Left lung (tissue), 10 donors: ENCODE measurements around the gene GRID1. TPM values are rescaled to one million over a fixed set of nuclear protein-coding genes. Genes with fewer than 3 reads are reported as not detected.
A peak's percentile ranks its signal among the peaks of the same experiment; 100 is the strongest.

Experiments
- ATAC-seq: fragments of 200-7000 bp; cut with Tn5 transposase; one replicate; pipeline ENCODE4 v1.9.1; 2020; ENCODE audit warnings: moderate library complexity
- DNase-seq, 4 donors: peaks; one replicate each; pipeline ENCODE4 v3.0.0-alpha.2; 2013 to 2020
- H3K27ac ChIP-seq, 2 donors: fragments of 200-600 bp; sonication (generic) in 1 of 2; one replicate each; pipeline versions ENCODE4 v1.5.0 to v1.8.0; 2020 to 2021
- H3K27me3 ChIP-seq, 2 donors: fragments of 200-600 bp; sonication (generic) in 1 of 2; one replicate each; pipeline versions ENCODE4 v1.5.0 to v1.8.0; 2020 to 2021
- H3K36me3 ChIP-seq, 2 donors: fragments of 200-600 bp; sonication (generic) in 1 of 2; one replicate each; pipeline versions ENCODE4 v1.5.0 to v1.8.0; 2020 to 2021
- H3K4me1 ChIP-seq, 2 donors: fragments of 200-600 bp; one replicate each; pipeline ENCODE4 v1.8.0; 2021
- H3K4me3 ChIP-seq, 2 donors: fragments of 200-600 bp; sonication (generic) in 1 of 2; one replicate each; pipeline versions ENCODE4 v1.5.0 to v1.8.0; 2020 to 2021; ENCODE audit warnings: mild to moderate bottlenecking in 1 of 2
- H3K9me3 ChIP-seq, 2 donors: fragments of 200-600 bp; sonication (generic) in 1 of 2; one replicate each; pipeline versions ENCODE4 v1.5.0 to v1.8.0; 2020 to 2021
- intact Hi-C, 2 donors: fragments of 100-400 bp; cut with DNase I; formaldehyde crosslinking; loops; one replicate each; pipeline versions ENCODE4 v1.11.2 to v1.14.2; 2022
- polyA plus RNA-seq, 6 donors: library from polyadenylated mRNA; unstranded; fragments of 120-200 nt; gene quantifications; one replicate each; pipeline ENCODE4 v1.2.1, GENCODE V29; 2013; ENCODE audit not compliant: insufficient read length in 6 of 6
- total RNA-seq, 2 donors: library from RNA; stranded (reverse); fragmentation: NEBNext Ultra II Directional; extraction: Animal tissue kit (Norgen Biotek cat#: 25700); gene quantifications; one replicate each; pipeline ENCODE4 v1.2.1, GENCODE V29; 2021
- TF ChIP-seq, protein P1 (sequence below), 2 donors: fragments of 200-600 bp; sonication (generic) in 1 of 2; IDR thresholded peaks; one replicate each; pipeline versions ENCODE4 v1.5.0 to v1.8.0; 2021; ENCODE audit warnings: antibody characterized with exemption in 2 of 2
- donor health status: DM: no; HTN: yes; CAD: no.
- donor health status: DM: no; HTN: no; CAD: no.

GRID1 gene
- total and polyA plus RNA-seq, 8 donors, result 0.81 to 2.6 (median 1.2) TPM

GRCh38 chr10:86331861-86332260, 34.7 kb downstream of the GRID1 start:
- no peak for ATAC-seq
- Histone ChIP-seq H3K27ac (no peak overlapping the region), H3K4me1 (no peaks in the 10 kb centered on the region), H3K9me3 (no peaks in the 10 kb centered on the region), H3K36me3 (no peaks in the 10 kb centered on the region), H3K27me3 (peaks cover 0 to 9% of the 10 kb centered on the region in 2 donors), H3K4me3 (no peak overlapping the region)
- TF ChIP-seq, protein P1, sequence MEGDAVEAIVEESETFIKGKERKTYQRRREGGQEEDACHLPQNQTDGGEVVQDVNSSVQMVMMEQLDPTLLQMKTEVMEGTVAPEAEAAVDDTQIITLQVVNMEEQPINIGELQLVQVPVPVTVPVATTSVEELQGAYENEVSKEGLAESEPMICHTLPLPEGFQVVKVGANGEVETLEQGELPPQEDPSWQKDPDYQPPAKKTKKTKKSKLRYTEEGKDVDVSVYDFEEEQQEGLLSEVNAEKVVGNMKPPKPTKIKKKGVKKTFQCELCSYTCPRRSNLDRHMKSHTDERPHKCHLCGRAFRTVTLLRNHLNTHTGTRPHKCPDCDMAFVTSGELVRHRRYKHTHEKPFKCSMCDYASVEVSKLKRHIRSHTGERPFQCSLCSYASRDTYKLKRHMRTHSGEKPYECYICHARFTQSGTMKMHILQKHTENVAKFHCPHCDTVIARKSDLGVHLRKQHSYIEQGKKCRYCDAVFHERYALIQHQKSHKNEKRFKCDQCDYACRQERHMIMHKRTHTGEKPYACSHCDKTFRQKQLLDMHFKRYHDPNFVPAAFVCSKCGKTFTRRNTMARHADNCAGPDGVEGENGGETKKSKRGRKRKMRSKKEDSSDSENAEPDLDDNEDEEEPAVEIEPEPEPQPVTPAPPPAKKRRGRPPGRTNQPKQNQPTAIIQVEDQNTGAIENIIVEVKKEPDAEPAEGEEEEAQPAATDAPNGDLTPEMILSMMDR (IDR thresholded peaks at IDR 0.05), result no peak
- intact Hi-C loops, result no loop called here
- no peak for DNase-seq

DNA sequence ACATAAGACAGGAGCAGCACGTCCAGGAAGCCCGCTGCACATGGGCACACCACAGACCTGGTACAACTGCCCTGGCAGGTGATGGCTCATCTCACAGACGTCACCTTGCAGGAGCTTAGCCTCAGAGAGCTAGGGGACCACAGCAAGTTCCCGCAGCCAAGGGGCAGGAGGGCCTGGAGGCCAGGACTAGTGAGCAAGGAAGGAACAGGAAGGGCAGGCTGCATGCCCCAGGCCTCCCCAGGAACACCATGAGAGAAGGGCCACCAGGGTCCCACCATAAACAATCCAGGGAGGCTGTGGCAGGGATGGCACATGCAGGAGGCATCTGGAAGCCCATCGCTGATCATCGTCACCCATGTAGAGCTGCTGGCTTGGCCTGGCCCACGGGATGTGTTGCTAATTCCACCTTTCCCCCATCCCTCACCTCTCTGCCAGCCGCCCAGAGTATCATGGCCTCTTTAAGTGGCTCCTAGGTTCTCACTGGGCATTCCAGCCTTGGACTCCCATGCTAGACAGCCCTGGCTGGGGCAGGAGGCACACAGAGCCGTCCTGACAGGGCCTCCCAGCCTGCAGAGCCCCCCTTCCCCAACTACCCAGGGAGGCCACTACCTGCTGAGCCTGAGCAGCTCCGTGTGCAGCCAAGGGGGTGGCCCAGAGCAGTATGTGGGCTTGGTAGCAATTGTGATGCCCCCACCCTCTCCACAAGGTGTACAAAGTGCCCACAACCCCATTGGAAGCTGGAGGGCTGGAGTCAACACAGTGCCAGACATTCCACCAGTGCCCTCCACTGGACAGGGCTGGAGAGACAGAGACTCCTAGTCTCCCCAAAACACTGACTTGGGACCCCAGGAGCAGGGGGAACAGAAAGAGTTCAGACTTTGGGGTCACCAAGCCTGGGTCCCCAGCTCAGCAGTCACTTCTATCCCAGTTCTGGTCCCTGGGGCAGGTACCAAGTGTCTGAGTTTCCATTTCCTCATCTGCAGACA, 35.5 kb downstream of the GRID1 start:
- DNase-seq (peak in 1 of 4 donors; percentile 31), ATAC-seq (no peak)
- TF ChIP-seq, protein P1 (IDR thresholded peaks at IDR 0.05), result no peak
- Histone ChIP-seq H3K27me3 (peaks cover 0 to 9% of the 10 kb centered on the region in 2 donors), H3K4me1 (no peaks in the 10 kb centered on the region), H3K4me3 (no peak overlapping the region), H3K9me3 (no peaks in the 10 kb centered on the region), H3K36me3 (no peaks in the 10 kb centered on the region), H3K27ac (no peak overlapping the region)
- intact Hi-C loops, result no loop called here

DNA sequence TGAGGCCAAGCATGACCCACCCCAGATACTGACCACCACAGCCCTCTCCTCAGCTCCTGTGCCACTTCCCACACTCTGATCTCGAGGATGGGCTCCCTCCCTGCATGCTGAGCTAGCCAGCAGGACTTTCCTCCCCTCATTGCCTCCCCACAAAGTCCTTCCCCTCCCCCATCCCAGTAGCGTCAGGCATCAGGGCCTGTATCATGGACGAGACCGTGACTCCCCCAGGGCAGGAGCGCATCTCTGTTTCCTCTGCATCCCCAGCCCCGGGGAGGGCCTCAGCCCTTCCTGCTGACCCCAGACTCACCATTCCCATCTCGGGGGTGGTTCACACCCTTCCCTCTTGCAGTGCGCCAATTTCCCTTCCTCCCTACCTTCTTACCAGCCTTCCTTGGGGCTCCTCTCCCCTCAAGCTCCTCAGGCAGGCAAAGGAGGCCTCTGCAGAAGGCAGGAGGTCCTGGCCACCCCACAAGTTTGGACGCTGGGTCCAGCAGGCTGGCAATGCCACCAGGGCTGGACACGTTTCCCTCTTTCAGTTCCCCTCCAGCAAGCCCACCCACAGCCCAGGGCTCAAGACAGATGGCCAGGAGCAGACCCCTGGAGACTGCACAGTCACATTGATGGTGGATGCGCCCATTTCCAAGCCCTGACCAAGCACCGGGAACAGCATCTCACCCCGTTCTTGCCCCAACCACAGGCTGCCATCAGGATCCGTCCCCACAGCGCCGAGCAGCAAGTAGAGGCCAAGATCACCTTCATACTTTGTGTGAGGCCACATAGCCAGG, 36.5 kb downstream of the GRID1 start:
- Histone ChIP-seq H3K4me3 (no peak overlapping the region), H3K9me3 (no peaks in the 10 kb centered on the region), H3K27ac (no peak overlapping the region), H3K4me1 (no peaks in the 10 kb centered on the region), H3K27me3 (peaks cover 0 to 7% of the 10 kb centered on the region in 2 donors), H3K36me3 (no peaks in the 10 kb centered on the region)
- TF ChIP-seq, protein P1 (IDR thresholded peaks at IDR 0.05), result no peak
- intact Hi-C loops, result no loop called here
- no peak for DNase-seq
- no peak for ATAC-seq

- no peaks in the 10 kb centered on the region for H3K9me3 ChIP-seq
- DNase-seq (no peak), ATAC-seq (no peak)
- no peaks in the 10 kb centered on the region for H3K36me3 ChIP-seq
- H3K27ac ChIP-seq, result no peak overlapping the region
- H3K4me1 ChIP-seq, result no peaks in the 10 kb centered on the region
- H3K27me3 ChIP-seq, result no peaks in the 10 kb centered on the region
- TF ChIP-seq, protein P1 (IDR thresholded peaks at IDR 0.05), result no peak
- H3K4me3 ChIP-seq, result no peak overlapping the region
- intact Hi-C loops, result no loop called here
These were observed 37.4 kb downstream of the GRID1 start for GRCh38 chr10:86329093-86329710.
